Transverse colon (tissue), 3 donors: ENCODE measurements around the gene TMEM156.

ENCODE experiments used
- EP300 ChIP-seq: sonication (generic); formaldehyde crosslinking; IDR thresholded peaks from one replicate; pipeline ENCODE4 v1.6.1; 2017; ENCODE audit warnings: antibody characterized with exemption, low read depth
- TF ChIP-seq, protein P1 (sequence below), 5 experiments: fragments of 200-600 bp in 3 of 5; fragments of 450-650 bp in 2 of 5; sonication (generic) in 3 of 5; IDR thresholded peaks; 1 replicate in 2 of 5; 2 replicates in 3 of 5; pipeline ENCODE4 v1.5.1; 2016 to 2017; ENCODE audit warnings: antibody characterized with exemption in 5 of 5, inconsistent platforms in 3 of 5, mild to moderate bottlenecking in 2 of 5, moderate library complexity in 1 of 5

DNA sequence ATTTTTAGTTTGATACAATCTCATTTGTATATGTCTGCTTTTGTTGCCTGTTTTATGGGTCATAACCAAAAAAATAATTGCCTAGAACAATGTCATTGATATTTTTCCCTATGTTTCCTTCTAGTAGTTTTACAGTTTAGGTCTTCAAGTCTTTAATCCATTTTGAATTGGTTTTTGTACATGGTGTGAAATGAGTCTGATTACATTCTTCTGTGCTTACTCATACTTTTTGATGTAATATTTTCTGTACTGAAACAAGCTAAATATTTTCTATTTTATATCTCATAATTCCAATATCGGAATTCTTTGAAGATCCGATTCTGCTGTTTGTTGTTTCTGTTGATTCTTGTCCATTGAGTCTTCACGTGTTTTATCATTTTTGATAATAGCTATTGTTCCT lies 10.6 kb downstream of the TMEM156 start:
- TF ChIP-seq, protein P1, sequence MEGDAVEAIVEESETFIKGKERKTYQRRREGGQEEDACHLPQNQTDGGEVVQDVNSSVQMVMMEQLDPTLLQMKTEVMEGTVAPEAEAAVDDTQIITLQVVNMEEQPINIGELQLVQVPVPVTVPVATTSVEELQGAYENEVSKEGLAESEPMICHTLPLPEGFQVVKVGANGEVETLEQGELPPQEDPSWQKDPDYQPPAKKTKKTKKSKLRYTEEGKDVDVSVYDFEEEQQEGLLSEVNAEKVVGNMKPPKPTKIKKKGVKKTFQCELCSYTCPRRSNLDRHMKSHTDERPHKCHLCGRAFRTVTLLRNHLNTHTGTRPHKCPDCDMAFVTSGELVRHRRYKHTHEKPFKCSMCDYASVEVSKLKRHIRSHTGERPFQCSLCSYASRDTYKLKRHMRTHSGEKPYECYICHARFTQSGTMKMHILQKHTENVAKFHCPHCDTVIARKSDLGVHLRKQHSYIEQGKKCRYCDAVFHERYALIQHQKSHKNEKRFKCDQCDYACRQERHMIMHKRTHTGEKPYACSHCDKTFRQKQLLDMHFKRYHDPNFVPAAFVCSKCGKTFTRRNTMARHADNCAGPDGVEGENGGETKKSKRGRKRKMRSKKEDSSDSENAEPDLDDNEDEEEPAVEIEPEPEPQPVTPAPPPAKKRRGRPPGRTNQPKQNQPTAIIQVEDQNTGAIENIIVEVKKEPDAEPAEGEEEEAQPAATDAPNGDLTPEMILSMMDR (IDR thresholded peaks at IDR 0.05), result no peak
- TF ChIP-seq EP300, result no peak
